Measurements from ENCODE around the gene NPHP4.

GRCh38 chr1:5998051-5998905, 6.1 kb upstream of the NPHP4 start:
- TF ChIP-seq SP1 (IDR thresholded peaks at IDR 0.05) (no peak), TAF1 (conservative IDR thresholded peaks at IDR 0.05) (no peak)

Data from liver (tissue), 1 donor.